ENCODE measurements around the gene UCHL1. TPM values are rescaled to one million over a fixed set of nuclear protein-coding genes. Genes with fewer than 3 reads are reported as not detected.
"Not testable (repeated sequence)": the region's sequence is repeated elsewhere in the genome, so short reads cannot be mapped to it uniquely, and the experiment has no call there.

UCHL1 gene
- total RNA-seq, 1 experiment from 2014 or later: 299 TPM

GRCh38 chr4:41290479-41290878 is 33.8 kb downstream of the UCHL1 start:
- no peaks in the 10 kb centered on the region for H3K36me3 ChIP-seq
- H3K4me1 ChIP-seq: peaks cover 8% of the 10 kb centered on the region
- no peak overlapping the region for H3K27ac ChIP-seq
- no peak overlapping the region for H3K4me3 ChIP-seq
- DNase-seq: no peak
- H3K27me3 ChIP-seq: no peaks in the 10 kb centered on the region
- H3K9me3 ChIP-seq (replicated peaks): peaks cover 6% of the 10 kb centered on the region; the same call in 1 of the 2 replicates

GRCh38 chr4:41294445-41295062 is 37.8 kb downstream of the UCHL1 start:
- Histone ChIP-seq H3K36me3 (no peaks in the 10 kb centered on the region), H3K9me3 (replicated peaks) (peaks cover 9% of the 10 kb centered on the region; the same call in 1 of the 2 replicates), H3K27ac (no peak overlapping the region), H3K4me1 (no peaks in the 10 kb centered on the region), H3K27me3 (no peaks in the 10 kb centered on the region), H3K4me3 (no peak overlapping the region)
- no peak for DNase-seq

- H3K9me3 ChIP-seq (replicated peaks): peaks cover 9% of the 10 kb centered on the region; the same call in 1 of the 2 replicates
- no peaks in the 10 kb centered on the region for H3K36me3 ChIP-seq
- H3K4me3 ChIP-seq: no peak overlapping the region
- DNase-seq: no peak
- no peaks in the 10 kb centered on the region for H3K27me3 ChIP-seq
- H3K27ac ChIP-seq: no peak overlapping the region
- no peaks in the 10 kb centered on the region for H3K4me1 ChIP-seq
These were observed 40.3 kb downstream of the UCHL1 start for GRCh38 chr4:41296995-41297394.

- H3K36me3 ChIP-seq: no peaks in the 10 kb centered on the region
- no peaks in the 10 kb centered on the region for H3K27me3 ChIP-seq
- H3K4me3 ChIP-seq: no peak overlapping the region
- H3K9me3 ChIP-seq (replicated peaks): peaks cover 9% of the 10 kb centered on the region; the same call in 1 of the 2 replicates
- H3K4me1 ChIP-seq: no peaks in the 10 kb centered on the region
- H3K27ac ChIP-seq: no peak overlapping the region
- DNase-seq: no peak
These were observed 41.1 kb downstream of the UCHL1 start for GRCh38 chr4:41297832-41298231.

GRCh38 chr4:41299486-41299885 is 42.8 kb downstream of the UCHL1 start:
- no peaks in the 10 kb centered on the region for H3K27me3 ChIP-seq
- no peak for DNase-seq
- H3K27ac ChIP-seq: no peak overlapping the region
- no peak overlapping the region for H3K4me3 ChIP-seq
- H3K4me1 ChIP-seq: no peaks in the 10 kb centered on the region
- peaks cover 5% of the 10 kb centered on the region; the same call in 1 of the 2 replicates for H3K9me3 ChIP-seq (replicated peaks)
- H3K36me3 ChIP-seq: no peaks in the 10 kb centered on the region

GRCh38 chr4:41301137-41301536 is 44.4 kb downstream of the UCHL1 start:
- 0 out of 2 replicates have a peak, but pooled peaks cover 3% of the 10 kb centered on the region for H3K9me3 ChIP-seq (replicated peaks)
- H3K27ac ChIP-seq: no peak overlapping the region
- no peaks in the 10 kb centered on the region for H3K36me3 ChIP-seq
- H3K4me1 ChIP-seq: peaks cover 6% of the 10 kb centered on the region
- H3K4me3 ChIP-seq: no peak overlapping the region
- DNase-seq: no peak
- H3K27me3 ChIP-seq: no peaks in the 10 kb centered on the region

GRCh38 chr4:41303372-41304118 is 46.8 kb downstream of the UCHL1 start:
- no peak for DNase-seq

GRCh38 chr4:41304221-41304620 is 47.5 kb downstream of the UCHL1 start:
- Histone ChIP-seq H3K27me3 (no peaks in the 10 kb centered on the region), H3K36me3 (no peaks in the 10 kb centered on the region), H3K4me3 (no peak overlapping the region), H3K27ac (no peak overlapping the region), H3K4me1 (peaks cover 6% of the 10 kb centered on the region), H3K9me3 (replicated peaks) (0 out of 2 replicates have a peak, but pooled peaks cover 3% of the 10 kb centered on the region)
- DNase-seq: no peak

More at GRCh38 chr4:41303372-41304118, 46.8 kb downstream of the UCHL1 start:
- H3K27me3 ChIP-seq: no peaks in the 10 kb centered on the region
- peaks cover 6% of the 10 kb centered on the region for H3K4me1 ChIP-seq
- no peak overlapping the region for H3K27ac ChIP-seq
- 0 out of 2 replicates have a peak, but pooled peaks cover 3% of the 10 kb centered on the region for H3K9me3 ChIP-seq (replicated peaks)
- H3K4me3 ChIP-seq: no peak overlapping the region
- no peaks in the 10 kb centered on the region for H3K36me3 ChIP-seq

- DNase-seq: peak; percentile 78 to 91
- no peak overlapping the region for H3K27ac ChIP-seq
- H3K4me1 ChIP-seq: peaks cover 6% of the 10 kb centered on the region
- no peaks in the 10 kb centered on the region for H3K9me3 ChIP-seq (replicated peaks)
- H3K36me3 ChIP-seq: no peaks in the 10 kb centered on the region
- no peak overlapping the region for H3K4me3 ChIP-seq
- no peaks in the 10 kb centered on the region for H3K27me3 ChIP-seq
These were observed 48.7 kb downstream of the UCHL1 start for GRCh38 chr4:41305476-41305875.

- Histone ChIP-seq H3K27me3 (no peaks in the 10 kb centered on the region), H3K9me3 (replicated peaks) (no peaks in the 10 kb centered on the region), H3K27ac (no peak overlapping the region), H3K4me3 (no peak overlapping the region), H3K4me1 (peaks cover 6% of the 10 kb centered on the region), H3K36me3 (no peaks in the 10 kb centered on the region)
- no peak for DNase-seq
These were observed 50.9 kb downstream of the UCHL1 start for GRCh38 chr4:41307638-41308037.

- no peaks in the 10 kb centered on the region for H3K9me3 ChIP-seq (replicated peaks)
- H3K4me1 ChIP-seq: peaks cover 6% of the 10 kb centered on the region
- no peak overlapping the region for H3K27ac ChIP-seq
- H3K27me3 ChIP-seq: no peaks in the 10 kb centered on the region
- DNase-seq: no peak
- no peaks in the 10 kb centered on the region for H3K36me3 ChIP-seq
- H3K4me3 ChIP-seq: no peak overlapping the region
These were observed 51.7 kb downstream of the UCHL1 start for GRCh38 chr4:41308398-41308797.

GRCh38 chr4:41315426-41315825 is 58.7 kb downstream of the UCHL1 start:
- H3K27me3 ChIP-seq, DNase-seq: not testable (repeated sequence)

GRCh38 chr4:41315862-41316261 is 59.1 kb downstream of the UCHL1 start:
- H3K27ac ChIP-seq: no peak overlapping the region
- no peaks in the 10 kb centered on the region for H3K36me3 ChIP-seq
- DNase-seq: no peak
- no peaks in the 10 kb centered on the region for H3K27me3 ChIP-seq
- no peak overlapping the region for H3K4me3 ChIP-seq
- peaks cover 9% of the 10 kb centered on the region; the same call in 1 of the 2 replicates for H3K4me1 ChIP-seq
- H3K9me3 ChIP-seq (replicated peaks): 0 out of 2 replicates have a peak, but pooled peaks cover 3% of the 10 kb centered on the region

More at GRCh38 chr4:41315426-41315825, 58.7 kb downstream of the UCHL1 start:
- not testable (repeated sequence) for H3K36me3 ChIP-seq; H3K27ac ChIP-seq; H3K9me3 ChIP-seq (replicated peaks); H3K4me1 ChIP-seq; H3K4me3 ChIP-seq
